Upper lobe of left lung (tissue), 6 donors: ENCODE measurements around the gene SUPT3H. TPM values are rescaled to one million over a fixed set of nuclear protein-coding genes. Genes with fewer than 3 reads are reported as not detected.
A peak's percentile ranks its signal among the peaks of the same experiment; 100 is the strongest.

Experiments
- ATAC-seq, 2 donors: fragments of 200-7000 bp; cut with Tn5 transposase; one replicate each; pipeline ENCODE4 v1.9.1; 2022; ENCODE audit warnings: mild to moderate bottlenecking in 2 of 2, moderate library complexity in 2 of 2; ENCODE audit not compliant: low FRiP score in 2 of 2
- DNase-seq, 2 donors: peaks; one replicate each; pipeline ENCODE4 v3.0.0-alpha.2; 2019 to 2020
- H3K27ac ChIP-seq, 4 donors: fragments of 200-600 bp; sonication (generic); one replicate each; pipeline ENCODE4 v1.5.1; 2016 to 2019
- H3K27me3 ChIP-seq, 4 donors: fragments of 200-600 bp; sonication (generic); one replicate each; pipeline ENCODE4 v1.5.1; 2017 to 2019
- H3K36me3 ChIP-seq, 4 donors: fragments of 200-600 bp; sonication (generic); one replicate each; pipeline ENCODE4 v1.5.1; 2016 to 2019
- H3K4me1 ChIP-seq, 4 donors: fragments of 200-600 bp; sonication (generic); one replicate each; pipeline ENCODE4 v1.5.1; 2018 to 2019
- H3K4me3 ChIP-seq, 4 donors: fragments of 200-600 bp; sonication (generic); one replicate each; pipeline ENCODE4 v1.5.1; 2017 to 2019; ENCODE audit warnings: mild to moderate bottlenecking in 2 of 4, moderate library complexity in 1 of 4
- H3K9me3 ChIP-seq, 4 donors: fragments of 200-600 bp; sonication (generic); one replicate each; pipeline ENCODE4 v1.5.1; 2018 to 2019
- EP300 ChIP-seq, 4 donors: sonication (generic); formaldehyde crosslinking; IDR thresholded peaks; one replicate each; pipeline ENCODE4 v1.5.1; 2017; ENCODE audit warnings: antibody characterized with exemption in 4 of 4, control low read depth in 2 of 4
- POLR2A ChIP-seq, 4 donors: fragments of 450-650 bp; IDR thresholded peaks; one replicate each; pipeline ENCODE4 v1.5.1; 2016 to 2017; ENCODE audit warnings: antibody characterized with exemption in 4 of 4, mild to moderate bottlenecking in 2 of 4
- POLR2AphosphoS5 ChIP-seq, 2 donors: sonication (generic); formaldehyde crosslinking; IDR thresholded peaks; one replicate each; pipeline ENCODE4 v1.5.1; 2017; ENCODE audit warnings: antibody characterized with exemption in 2 of 2
- WGBS, 2 donors: methylation state at CpG; one replicate each; pipeline ENCODE4 v1.1.5; 2017 to 2018; 5-methylcytosine and 5-hydroxymethylcytosine counted together
- total RNA-seq, 6 donors: library from RNA; depleted of rRNA in 4 of 6; stranded (reverse); fragments of >200 nt in 4 of 6; gene quantifications; one replicate each; pipeline versions ENCODE4 v1.1.0 to v1.2.1, GENCODE V29; 2016 to 2021
- TF ChIP-seq, protein P1 (sequence below), 6 experiments: fragments of 450-650 bp in 4 of 6; fragments of 200-600 bp in 2 of 6; sonication (generic) in 2 of 6; IDR thresholded peaks; one replicate each; pipeline ENCODE4 v1.5.1; 2016 to 2019; ENCODE audit warnings: antibody characterized with exemption in 6 of 6
- donor health status: DM: no; HTN: no; CAD: no; lungs with moderate emphysema.
- donor health status: DM: no; HTN: yes; CAD: no; lungs with severe emphysema.

Gene SUPT3H
- total RNA-seq, 6 donors from 2014 or later: 6.4 to 45.1 (median 8.9) TPM

DNA sequence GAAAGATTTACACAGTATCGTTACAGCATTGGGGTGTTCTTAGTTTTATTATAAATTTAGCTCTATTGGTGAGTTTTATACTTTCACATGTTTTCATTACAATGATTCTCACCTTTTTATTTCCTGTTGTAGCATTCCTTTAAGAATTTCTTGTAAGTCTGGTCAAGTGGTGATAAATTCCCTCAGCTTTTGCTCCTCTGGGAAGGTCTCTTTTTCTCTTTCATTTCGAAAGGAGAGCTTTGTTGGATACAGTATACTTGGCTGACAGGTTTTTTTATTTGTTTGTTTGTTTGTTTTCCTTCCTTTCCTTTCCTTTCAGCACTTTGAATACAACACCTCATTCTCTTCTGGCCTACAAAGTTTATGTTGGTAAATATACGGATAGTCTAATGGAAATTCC is 299.3 kb downstream of the SUPT3H start:
- Histone ChIP-seq H3K9me3 (peaks cover 0 to 13% (median 6%) of the 10 kb centered on the region in 4 donors), H3K4me1 (no peaks in the 10 kb centered on the region), H3K27me3 (no peaks in the 10 kb centered on the region), H3K36me3 (no peaks in the 10 kb centered on the region), H3K4me3 (no peak overlapping the region), H3K27ac (no peak overlapping the region)
- 97 to 98% methylated on average over 3 of the region's 3 CpGs for WGBS, 2 donors
- no peak for TF ChIP-seq POLR2AphosphoS5 (IDR thresholded peaks at IDR 0.05)
- no peak for TF ChIP-seq POLR2A (IDR thresholded peaks at IDR 0.05)
- TF ChIP-seq, protein P1, sequence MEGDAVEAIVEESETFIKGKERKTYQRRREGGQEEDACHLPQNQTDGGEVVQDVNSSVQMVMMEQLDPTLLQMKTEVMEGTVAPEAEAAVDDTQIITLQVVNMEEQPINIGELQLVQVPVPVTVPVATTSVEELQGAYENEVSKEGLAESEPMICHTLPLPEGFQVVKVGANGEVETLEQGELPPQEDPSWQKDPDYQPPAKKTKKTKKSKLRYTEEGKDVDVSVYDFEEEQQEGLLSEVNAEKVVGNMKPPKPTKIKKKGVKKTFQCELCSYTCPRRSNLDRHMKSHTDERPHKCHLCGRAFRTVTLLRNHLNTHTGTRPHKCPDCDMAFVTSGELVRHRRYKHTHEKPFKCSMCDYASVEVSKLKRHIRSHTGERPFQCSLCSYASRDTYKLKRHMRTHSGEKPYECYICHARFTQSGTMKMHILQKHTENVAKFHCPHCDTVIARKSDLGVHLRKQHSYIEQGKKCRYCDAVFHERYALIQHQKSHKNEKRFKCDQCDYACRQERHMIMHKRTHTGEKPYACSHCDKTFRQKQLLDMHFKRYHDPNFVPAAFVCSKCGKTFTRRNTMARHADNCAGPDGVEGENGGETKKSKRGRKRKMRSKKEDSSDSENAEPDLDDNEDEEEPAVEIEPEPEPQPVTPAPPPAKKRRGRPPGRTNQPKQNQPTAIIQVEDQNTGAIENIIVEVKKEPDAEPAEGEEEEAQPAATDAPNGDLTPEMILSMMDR (IDR thresholded peaks at IDR 0.05): no peak
- TF ChIP-seq EP300 (IDR thresholded peaks at IDR 0.05): no peak
- no peak for DNase-seq
- ATAC-seq: no peak

DNA sequence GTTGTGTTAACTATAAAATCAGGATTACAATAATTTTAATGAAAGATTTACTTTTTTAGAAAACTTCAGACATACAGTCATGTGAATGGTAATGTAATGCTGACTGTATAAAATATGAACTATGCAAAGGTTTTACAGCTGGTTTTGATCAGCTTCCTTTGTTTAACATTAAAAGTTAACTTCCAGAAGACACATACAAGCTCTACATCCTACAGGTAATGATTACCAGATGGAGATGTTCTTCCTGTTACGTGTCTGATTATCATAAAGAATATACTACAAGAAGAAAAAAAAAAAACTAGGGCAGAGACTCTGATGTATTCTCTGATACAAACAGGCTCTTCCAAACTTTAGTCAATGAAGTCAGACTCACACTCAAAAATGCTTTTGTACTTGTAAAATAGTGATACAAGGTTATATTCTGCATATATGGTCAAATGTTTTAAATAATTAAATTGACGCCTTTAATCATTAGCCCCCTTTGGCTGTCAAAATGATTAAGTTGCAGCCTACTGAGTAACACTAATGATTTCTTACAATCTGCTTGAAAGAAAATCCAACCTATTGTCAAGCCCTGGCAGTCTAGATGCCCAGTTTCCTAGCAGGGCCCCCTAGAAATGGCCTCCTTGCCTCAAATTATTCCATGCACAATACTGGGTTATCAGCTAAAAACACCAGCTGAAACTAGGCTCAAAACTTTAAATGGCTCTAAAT is 301.4 kb downstream of the SUPT3H start:
- Histone ChIP-seq H3K27ac (no peak overlapping the region), H3K36me3 (no peaks in the 10 kb centered on the region), H3K27me3 (no peaks in the 10 kb centered on the region), H3K9me3 (peaks cover 0 to 13% (median 6%) of the 10 kb centered on the region in 4 donors), H3K4me3 (no peak overlapping the region), H3K4me1 (no peaks in the 10 kb centered on the region)
- TF ChIP-seq, protein P1 (IDR thresholded peaks at IDR 0.05): no peak
- TF ChIP-seq POLR2AphosphoS5 (IDR thresholded peaks at IDR 0.05) (no peak), POLR2A (IDR thresholded peaks at IDR 0.05) (no peak), EP300 (IDR thresholded peaks at IDR 0.05) (no peak)
- ATAC-seq (no peak), DNase-seq (no peak)
- 94 to 100% methylated on average over 2 of the region's 2 CpGs for WGBS, 2 donors

DNA sequence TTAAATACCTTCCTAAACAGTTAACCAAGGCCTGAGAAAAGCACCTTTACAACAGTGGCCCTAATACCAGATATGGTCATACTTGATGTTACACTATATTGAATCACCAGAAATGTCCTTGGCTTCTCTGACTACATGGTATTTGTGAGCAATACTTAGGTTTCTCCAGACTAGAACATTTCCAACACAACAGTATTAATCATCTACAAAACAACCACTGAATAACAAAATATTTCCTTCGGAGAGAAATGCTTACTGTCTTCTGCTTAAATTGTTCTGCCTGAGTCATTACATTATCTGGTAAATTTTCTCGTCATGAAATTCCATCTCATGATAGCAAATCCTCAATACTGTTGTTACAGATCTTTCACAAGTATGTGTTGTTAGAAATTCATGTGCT is 302.5 kb downstream of the SUPT3H start:
- no peak for DNase-seq
- H3K36me3 ChIP-seq: no peaks in the 10 kb centered on the region
- ATAC-seq: peak in 1 of 2 donors; percentile 49
- H3K4me1 ChIP-seq: no peaks in the 10 kb centered on the region
- TF ChIP-seq POLR2AphosphoS5 (IDR thresholded peaks at IDR 0.05): no peak
- TF ChIP-seq, protein P1 (IDR thresholded peaks at IDR 0.05): no peak
- TF ChIP-seq EP300 (IDR thresholded peaks at IDR 0.05): no peak
- TF ChIP-seq POLR2A (IDR thresholded peaks at IDR 0.05): no peak
- WGBS, 2 donors: 81 to 86% methylated on average over 2 of the region's 2 CpGs
- peaks cover 0 to 13% (median 6%) of the 10 kb centered on the region in 4 donors for H3K9me3 ChIP-seq
- no peaks in the 10 kb centered on the region for H3K27me3 ChIP-seq
- no peak overlapping the region for H3K4me3 ChIP-seq
- no peak overlapping the region for H3K27ac ChIP-seq

DNA sequence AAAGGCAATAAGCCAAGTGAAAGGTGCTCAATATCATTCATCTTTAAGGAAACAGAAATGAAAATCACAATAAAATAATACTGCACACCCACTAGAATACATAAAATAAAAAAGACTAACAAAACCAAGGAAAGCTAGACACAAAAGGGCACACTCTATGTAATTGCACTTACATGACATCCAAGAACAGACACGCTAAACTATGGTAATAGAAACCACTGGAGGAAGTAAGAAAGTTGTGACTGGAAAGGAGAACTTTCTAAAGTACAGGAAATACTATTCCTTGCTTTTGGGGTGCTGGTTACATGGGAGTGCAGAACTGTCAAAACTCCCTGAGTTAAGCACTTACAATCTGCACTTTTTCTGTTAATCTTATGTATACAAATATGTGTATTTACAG is 303.3 kb downstream of the SUPT3H start:
- Histone ChIP-seq H3K4me1 (no peaks in the 10 kb centered on the region), H3K27ac (no peak overlapping the region), H3K27me3 (no peaks in the 10 kb centered on the region), H3K4me3 (no peak overlapping the region), H3K36me3 (no peaks in the 10 kb centered on the region), H3K9me3 (peaks cover 0 to 13% (median 6%) of the 10 kb centered on the region in 4 donors)
- ATAC-seq: no peak
- 48 to 66% methylated on average over 1 of the region's 1 CpG for WGBS, 2 donors
- no peak for DNase-seq
- TF ChIP-seq EP300 (IDR thresholded peaks at IDR 0.05) (no peak), POLR2A (IDR thresholded peaks at IDR 0.05) (no peak), POLR2AphosphoS5 (IDR thresholded peaks at IDR 0.05) (no peak)
- TF ChIP-seq, protein P1 (IDR thresholded peaks at IDR 0.05): no peak

DNA sequence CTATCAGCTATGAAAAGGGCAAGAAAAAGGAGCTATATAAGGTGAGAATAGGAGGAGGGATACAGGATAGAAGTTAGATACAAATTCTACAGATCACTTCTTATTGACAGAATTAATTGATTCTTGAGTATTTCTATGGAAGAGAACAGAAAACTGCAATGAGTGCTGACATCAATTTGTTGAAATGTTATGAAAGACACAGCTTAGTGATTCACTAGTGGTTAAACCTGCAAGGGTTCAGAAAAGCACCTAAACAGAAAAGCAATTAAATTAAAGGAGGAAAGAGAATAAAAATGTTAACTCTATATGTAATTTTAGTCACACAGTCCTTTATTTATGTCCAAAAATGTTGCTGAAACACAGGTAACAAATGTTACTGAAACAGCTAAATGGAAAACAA is 304.0 kb downstream of the SUPT3H start:
- peaks cover 0 to 11% (median 3%) of the 10 kb centered on the region in 4 donors for H3K9me3 ChIP-seq
- H3K4me3 ChIP-seq: no peak overlapping the region
- H3K27ac ChIP-seq: no peak overlapping the region
- H3K36me3 ChIP-seq: no peaks in the 10 kb centered on the region
- TF ChIP-seq, protein P1 (IDR thresholded peaks at IDR 0.05): no peak
- TF ChIP-seq EP300 (IDR thresholded peaks at IDR 0.05): no peak
- H3K27me3 ChIP-seq: no peaks in the 10 kb centered on the region
- DNase-seq (no peak), ATAC-seq (no peak)
- no peaks in the 10 kb centered on the region for H3K4me1 ChIP-seq
